DOHH2 (cell line): ENCODE measurements around the gene MYO1G.

ENCODE experiments used
- H3F3A ChIP-seq: fragments of 200-600 bp; sonication (generic), shearing (Covaris generic); 2 replicates; pipeline ENCODE4 v1.6.0; 2016; ENCODE audit warnings: antibody characterized with exemption, mild to moderate bottlenecking; ENCODE audit not compliant: control insufficient read depth, insufficient read depth
- H3K27ac ChIP-seq: fragments of 200-600 bp; sonication (generic); 2 replicates; pipeline ENCODE4 v1.5.1; 2014; ENCODE audit warnings: low read depth, mild to moderate bottlenecking, low read length, moderate library complexity
- H3K27me3 ChIP-seq: fragments of 200-600 bp; sonication (generic); 2 replicates; pipeline ENCODE4 v1.6.1; 2014; ENCODE audit warnings: mild to moderate bottlenecking, low read length, mixed read lengths; ENCODE audit not compliant: control insufficient read depth
- H3K36me3 ChIP-seq: fragments of 200-600 bp; sonication (generic); 2 replicates; pipeline ENCODE4 v1.6.1; 2014; ENCODE audit warnings: mild to moderate bottlenecking, low read length, moderate library complexity, mixed read lengths; ENCODE audit not compliant: control insufficient read depth
- H3K4me1 ChIP-seq: fragments of 200-600 bp; sonication (generic); 2 replicates; pipeline ENCODE4 v1.6.1; 2014; ENCODE audit warnings: mild to moderate bottlenecking, low read length, mixed read lengths; ENCODE audit not compliant: control insufficient read depth
- H3K4me2 ChIP-seq: fragments of 200-600 bp; sonication (generic); 2 replicates; pipeline ENCODE4 v1.6.0; 2014; ENCODE audit warnings: mild to moderate bottlenecking, low read length, moderate library complexity
- H3K4me3 ChIP-seq: fragments of 200-600 bp; sonication (generic); 2 replicates; pipeline ENCODE4 v1.5.1; 2014; ENCODE audit warnings: mild to moderate bottlenecking, low read length, mixed read lengths
- H3K79me2 ChIP-seq: fragments of 200-600 bp; sonication (generic); 2 replicates; pipeline ENCODE4 v1.6.1; 2014; ENCODE audit warnings: mild to moderate bottlenecking, low read length, mixed read lengths; ENCODE audit not compliant: control insufficient read depth
- H3K9me2 ChIP-seq: fragments of 200-600 bp; sonication (generic); replicated peaks from 2 replicates; pipeline ENCODE4 v1.6.1; 2014; ENCODE audit warnings: mild to moderate bottlenecking, low read length, mixed read lengths; ENCODE audit not compliant: control insufficient read depth
- H3K9me3 ChIP-seq: fragments of 200-600 bp; sonication (generic); 2 replicates; pipeline ENCODE4 v1.6.1; 2014; ENCODE audit warnings: antibody characterized with exemption, low read length, mixed read lengths; ENCODE audit not compliant: control insufficient read depth, insufficient read depth
- H4K20me1 ChIP-seq: fragments of 200-600 bp; sonication (generic); 2 replicates; pipeline ENCODE4 v1.6.0; 2014; ENCODE audit warnings: low read depth, mild to moderate bottlenecking, antibody characterized with exemption, low read length, moderate library complexity; ENCODE audit not compliant: control insufficient read depth, insufficient read depth
- CTCF ChIP-seq: fragments of 200-600 bp; sonication (generic); IDR thresholded peaks from one replicate; pipeline ENCODE4 v1.5.1; 2014; ENCODE audit warnings: antibody characterized with exemption, mild to moderate bottlenecking, low read depth, low read length; ENCODE audit not compliant: poor library complexity, severe bottlenecking
- EZH2phosphoT487 ChIP-seq: fragments of 200-600 bp; sonication (generic); IDR thresholded peaks from 2 replicates; pipeline ENCODE4 v1.6.1; 2017; ENCODE audit warnings: borderline replicate concordance, mild to moderate bottlenecking, antibody characterized with exemption, low read length, moderate library complexity, mixed read lengths

The MYO1G gene

GRCh38 chr7:45015313-45015712 is 36.5 kb upstream of the MYO1G start:
- Histone ChIP-seq H3K9me2 (no peaks in the 10 kb centered on the region), H3F3A (peaks cover 17% of the 10 kb centered on the region), H3K4me2 (no peak overlapping the region), H3K27ac (no peak overlapping the region), H4K20me1 (peaks cover 9% of the 10 kb centered on the region; the same call in 1 of the 2 replicates), H3K4me3 (no peak overlapping the region), H3K9me3 (no peaks in the 10 kb centered on the region), H3K79me2 (peaks cover 89% of the 10 kb centered on the region), H3K36me3 (peaks cover 66% of the 10 kb centered on the region), H3K27me3 (no peaks in the 10 kb centered on the region), H3K4me1 (peaks cover 32% of the 10 kb centered on the region)
- TF ChIP-seq CTCF (no peak), EZH2phosphoT487 (no peak)

- H3K36me3 ChIP-seq: peaks cover 69% of the 10 kb centered on the region
- H3F3A ChIP-seq: peaks cover 12% of the 10 kb centered on the region
- H3K4me3 ChIP-seq: no peak overlapping the region
- no peaks in the 10 kb centered on the region for H3K9me2 ChIP-seq
- peaks cover 17% of the 10 kb centered on the region for H3K4me1 ChIP-seq
- no peaks in the 10 kb centered on the region for H3K9me3 ChIP-seq
- no peak overlapping the region for H3K4me2 ChIP-seq
- H3K27me3 ChIP-seq: no peaks in the 10 kb centered on the region
- H4K20me1 ChIP-seq: peaks cover 14% of the 10 kb centered on the region; the same call in 1 of the 2 replicates
- TF ChIP-seq EZH2phosphoT487 (no peak), CTCF (no peak)
- H3K79me2 ChIP-seq: peaks cover 91% of the 10 kb centered on the region
- no peak overlapping the region for H3K27ac ChIP-seq
These were observed 34.7 kb upstream of the MYO1G start for GRCh38 chr7:45013465-45013967.

- Histone ChIP-seq H3K4me1 (peaks cover 54% of the 10 kb centered on the region), H3K9me2 (no peaks in the 10 kb centered on the region), H3K9me3 (no peaks in the 10 kb centered on the region), H3K79me2 (peaks cover 99% of the 10 kb centered on the region), H4K20me1 (peaks cover 25% of the 10 kb centered on the region), H3K4me2 (peak overlapping the region; percentile 35), H3K4me3 (0 out of 2 replicates have a peak overlapping the region, but pooled peaks have one; percentile 3), H3K27ac (peak overlapping the region; percentile 39), H3K36me3 (peaks cover 80% of the 10 kb centered on the region), H3F3A (peaks cover 10% of the 10 kb centered on the region), H3K27me3 (no peaks in the 10 kb centered on the region)
- TF ChIP-seq EZH2phosphoT487: no peak
- TF ChIP-seq CTCF: no peak
These were observed 28.9 kb upstream of the MYO1G start for GRCh38 chr7:45007571-45008328.
